Measurements from ENCODE around the gene HOXA5. TPM values are rescaled to one million over a fixed set of nuclear protein-coding genes. Genes with fewer than 3 reads are reported as not detected.
A peak's percentile ranks its signal among the peaks of the same experiment; 100 is the strongest.

Gene HOXA5
- total and polyA plus RNA-seq, 2 of the 8 experiments (the other 6 are each of a cell fraction or from before 2014, with no cell fraction given), result not detected

DNA sequence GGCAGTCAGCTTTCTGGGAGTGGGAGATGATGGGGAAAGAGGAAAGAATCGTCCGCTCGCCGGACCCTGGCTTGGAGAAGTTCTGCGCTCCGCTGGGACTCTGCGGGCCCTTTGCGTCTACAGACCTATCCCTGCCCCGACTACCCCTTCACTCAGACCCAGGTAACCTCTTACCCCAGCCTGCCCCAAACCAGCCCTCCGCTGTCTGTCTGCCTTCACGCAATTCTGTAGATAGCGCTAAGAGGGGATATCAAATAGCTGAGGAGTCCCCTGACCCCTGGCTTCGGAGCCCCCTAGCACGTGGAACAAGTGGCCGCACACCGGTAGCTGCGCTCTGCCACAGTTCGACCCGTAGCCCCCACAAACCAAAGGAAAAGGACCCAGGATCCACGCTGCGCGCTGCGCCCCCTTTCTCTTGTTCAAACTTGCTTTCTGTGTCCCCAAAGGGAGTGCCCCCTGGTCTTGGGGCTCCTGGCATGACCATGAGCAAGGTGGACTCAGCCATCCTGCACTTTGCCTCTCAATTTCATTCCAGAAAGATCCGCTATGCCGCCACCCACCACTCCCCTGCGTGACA lies 19.9 kb downstream of the HOXA5 start:
- ChIA-PET CTCF (ENCODE audit: partially characterized antibody) (interaction anchor here (0.9 to 1.4 kb wide), 2 partner anchors 21 to 29 kb away, joined by 3 to 4 read pairs; no protein-coding TSS in a partner anchor), POLR2A (ENCODE audit: partially characterized antibody) (no interaction called here)
- Histone ChIP-seq H3K9ac (replicated peaks in 1 of 4; ENCODE audit: extremely low read depth in 1 of 4, low read depth in 3 of 4, low read length in 3 of 4) (no peak overlapping the region), H3K79me2 (ENCODE audit: control insufficient read depth in 1 of 2, insufficient read depth in 2 of 2, low read length in 2 of 2) (no peaks in the 10 kb centered on the region), H3K56ac (replicated peaks; ENCODE audit: insufficient read length, low read depth, low read length) (no peak overlapping the region), H3K23ac (ENCODE audit: insufficient read length) (no peak overlapping the region), H3K4me1 (replicated peaks in 1 of 4; ENCODE audit: control insufficient read depth in 3 of 4, insufficient read depth in 4 of 4, low read length in 3 of 4) (0 out of 7 replicates have a peak, but pooled peaks cover 0 to 2% (median 0%) of the 10 kb centered on the region in 4 experiments), H3K4me2 (ENCODE audit: insufficient read depth in 1 of 2, low read depth in 2 of 2, low read length in 2 of 2) (no peak overlapping the region; a peak in 1 of 4 replicates), H4K91ac (replicated peaks; ENCODE audit: insufficient read length, low read length) (no peak overlapping the region), H2BK15ac (ENCODE audit: low read length) (no peak overlapping the region; the same call in 1 of the 2 replicates), H3K27me3 (replicated peaks in 1 of 4; ENCODE audit: control insufficient read depth in 3 of 4, extremely low read depth in 1 of 4, insufficient read depth in 3 of 4, low read length in 3 of 4) (peaks cover 100% of the 10 kb centered on the region in 4 experiments), H2AK5ac (ENCODE audit: low read depth, low read length) (0 out of 2 replicates have a peak overlapping the region, but pooled peaks have one; percentile 25), H2BK120ac (replicated peaks; ENCODE audit: low read depth, low read length) (no peak overlapping the region), H3K18ac (ENCODE audit: extremely low read depth, low read length) (no peak overlapping the region), H2BK20ac (ENCODE audit: low read length) (0 out of 2 replicates have a peak overlapping the region, but pooled peaks have one; percentile 55), H3K4me3 (ENCODE audit: extremely low read depth in 1 of 4, insufficient read depth in 2 of 4, low read depth in 3 of 4, low read length in 4 of 4) (no peak overlapping the region), H3K14ac (ENCODE audit: insufficient read length) (no peak overlapping the region), H4K8ac (ENCODE audit: extremely low read depth, insufficient read depth, low read length) (no peak overlapping the region), H3K23me2 (ENCODE audit: low read depth, low read length) (no peaks in the 10 kb centered on the region; the same call in 1 of the 2 replicates), H3K27ac (ENCODE audit: low read depth, low read length) (no peak overlapping the region), H3K79me1 (ENCODE audit: low read depth, low read length) (no peaks in the 10 kb centered on the region), H4K5ac (ENCODE audit: insufficient read length, low read depth, low read length) (no peak overlapping the region), H2AFZ (ENCODE audit: low read length) (no peak overlapping the region), H3K9me3 (ENCODE audit: insufficient read depth in 2 of 2, low read depth in 1 of 2, low read length in 1 of 2) (no peaks in the 10 kb centered on the region), H3K4ac (replicated peaks; ENCODE audit: insufficient read length, low read depth, low read length) (no peak overlapping the region), H2BK5ac (ENCODE audit: low read depth, low read length) (no peak overlapping the region), H4K20me1 (replicated peaks in 1 of 2; ENCODE audit: control insufficient read depth in 1 of 2, insufficient read depth in 2 of 2, low read length in 2 of 2) (peaks cover 22 to 26% of the 10 kb centered on the region in 2 experiments), H3K36me3 (ENCODE audit: control insufficient read depth in 2 of 4, insufficient read depth in 4 of 4, low read length in 3 of 4) (no peaks in the 10 kb centered on the region), H2BK12ac (ENCODE audit: low read depth, low read length) (0 out of 2 replicates have a peak overlapping the region, but pooled peaks have one; percentile 21)
- TF ChIP-seq EZH2 (IDR thresholded peaks at IDR 0.05; ENCODE audit: low read depth, low read length, severe bottlenecking), result peak; percentile 92
- no peak for TF ChIP-seq TBP (IDR thresholded peaks at IDR 0.05; ENCODE audit: low read depth, low read length)
- peak; percentile 84 for TF ChIP-seq SUZ12 (IDR thresholded peaks at IDR 0.05; ENCODE audit: low read length)
- no peak for TF ChIP-seq TAF1 (IDR thresholded peaks at IDR 0.05; ENCODE audit: low read depth, low read length)
- TF ChIP-seq, protein P1, sequence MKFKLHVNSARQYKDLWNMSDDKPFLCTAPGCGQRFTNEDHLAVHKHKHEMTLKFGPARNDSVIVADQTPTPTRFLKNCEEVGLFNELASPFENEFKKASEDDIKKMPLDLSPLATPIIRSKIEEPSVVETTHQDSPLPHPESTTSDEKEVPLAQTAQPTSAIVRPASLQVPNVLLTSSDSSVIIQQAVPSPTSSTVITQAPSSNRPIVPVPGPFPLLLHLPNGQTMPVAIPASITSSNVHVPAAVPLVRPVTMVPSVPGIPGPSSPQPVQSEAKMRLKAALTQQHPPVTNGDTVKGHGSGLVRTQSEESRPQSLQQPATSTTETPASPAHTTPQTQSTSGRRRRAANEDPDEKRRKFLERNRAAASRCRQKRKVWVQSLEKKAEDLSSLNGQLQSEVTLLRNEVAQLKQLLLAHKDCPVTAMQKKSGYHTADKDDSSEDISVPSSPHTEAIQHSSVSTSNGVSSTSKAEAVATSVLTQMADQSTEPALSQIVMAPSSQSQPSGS (IDR thresholded peaks at IDR 0.05; ENCODE audit: low read length), result no peak
- TF ChIP-seq SP4 (IDR thresholded peaks at IDR 0.05; ENCODE audit: low read length), result no peak
- no peak for TF ChIP-seq JUN (IDR thresholded peaks at IDR 0.05; ENCODE audit: low read depth, low read length)
- no peak for TF ChIP-seq ZNF274 (IDR thresholded peaks at IDR 0.05; ENCODE audit: borderline replicate concordance, extremely low read depth, low read length)
- no peak for TF ChIP-seq EP300 (IDR thresholded peaks at IDR 0.05; ENCODE audit: borderline replicate concordance in 1 of 2, low read depth in 2 of 2, low read length in 2 of 2)
- 13% methylated on average over 22 of the region's 26 CpGs; no CpG with 5 or more reads in 1 of the 2 experiments for WGBS, 2 experiments (ENCODE audit: extremely low coverage in 1 of 2, insufficient coverage in 1 of 2, insufficient read length in 1 of 2, insufficient replicate concordance in 2 of 2, low coverage in 1 of 2, low lambda C conversion rate in 2 of 2, missing lambda C conversion rate in 1 of 2)
- DNase-seq (ENCODE audit: low read depth in 1 of 2, low spot score in 2 of 2) (peak in 1 of 2 experiments; percentile 63), FAIRE-seq (no peak)
